ENCODE measurements around the gene ID3.
"Not testable (repeated sequence)": the region's sequence is repeated elsewhere in the genome, so short reads cannot be mapped to it uniquely, and the experiment has no call there.

Gene ID3

DNA sequence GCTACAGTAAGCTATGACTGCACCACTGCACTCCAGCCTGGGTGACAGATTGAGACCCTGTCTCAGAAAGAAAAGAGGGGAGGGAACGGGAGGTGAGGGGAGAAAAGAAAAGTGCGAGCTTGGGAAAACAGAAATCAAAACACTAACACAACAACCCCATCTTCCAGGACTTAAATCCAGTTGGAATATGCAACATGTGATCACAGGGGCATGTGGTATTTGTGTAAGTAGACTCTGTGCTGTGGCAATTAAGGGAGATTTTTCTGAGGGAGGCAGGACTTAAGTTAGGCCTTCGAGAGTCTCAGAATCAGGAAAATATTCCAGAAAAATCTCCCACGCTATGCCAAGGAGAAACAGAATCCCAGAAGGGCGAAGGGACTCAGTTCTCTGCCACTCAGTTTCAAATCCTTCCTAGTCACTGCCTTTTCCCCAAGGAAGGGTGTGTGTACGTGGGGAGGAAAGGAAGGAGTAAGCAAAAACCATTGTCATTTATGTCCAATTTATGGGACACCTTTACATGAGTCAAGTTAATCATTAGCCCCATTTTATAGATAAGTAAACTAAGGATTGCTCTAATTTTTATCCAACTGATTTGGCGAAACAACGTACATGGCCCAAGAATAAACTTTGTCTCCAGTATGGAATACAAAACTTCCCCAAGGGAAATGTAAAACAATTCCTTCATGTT is 12.3 kb downstream of the ID3 start:
- DNase-seq = no peak

DNA sequence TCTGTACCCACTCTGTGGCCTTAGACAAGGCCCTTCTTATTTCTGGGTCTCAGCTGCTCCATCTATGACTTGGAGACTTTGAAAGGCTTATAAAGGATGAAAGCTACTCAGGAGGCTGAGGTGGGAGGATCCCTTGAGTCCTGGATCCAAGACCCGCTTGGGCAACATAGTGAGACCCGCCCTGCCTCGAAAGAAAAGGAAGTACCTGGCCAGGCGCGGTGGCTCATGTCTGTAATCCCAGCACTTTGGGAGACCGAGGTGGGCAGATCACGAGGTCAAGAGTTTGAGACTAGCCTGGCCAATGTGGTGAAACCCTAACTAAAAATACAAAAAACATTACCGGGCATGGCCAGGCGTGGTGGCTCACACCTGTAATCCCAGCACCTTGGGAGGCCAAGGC is 13.4 kb downstream of the ID3 start:
- DNase-seq = no peak

DNA sequence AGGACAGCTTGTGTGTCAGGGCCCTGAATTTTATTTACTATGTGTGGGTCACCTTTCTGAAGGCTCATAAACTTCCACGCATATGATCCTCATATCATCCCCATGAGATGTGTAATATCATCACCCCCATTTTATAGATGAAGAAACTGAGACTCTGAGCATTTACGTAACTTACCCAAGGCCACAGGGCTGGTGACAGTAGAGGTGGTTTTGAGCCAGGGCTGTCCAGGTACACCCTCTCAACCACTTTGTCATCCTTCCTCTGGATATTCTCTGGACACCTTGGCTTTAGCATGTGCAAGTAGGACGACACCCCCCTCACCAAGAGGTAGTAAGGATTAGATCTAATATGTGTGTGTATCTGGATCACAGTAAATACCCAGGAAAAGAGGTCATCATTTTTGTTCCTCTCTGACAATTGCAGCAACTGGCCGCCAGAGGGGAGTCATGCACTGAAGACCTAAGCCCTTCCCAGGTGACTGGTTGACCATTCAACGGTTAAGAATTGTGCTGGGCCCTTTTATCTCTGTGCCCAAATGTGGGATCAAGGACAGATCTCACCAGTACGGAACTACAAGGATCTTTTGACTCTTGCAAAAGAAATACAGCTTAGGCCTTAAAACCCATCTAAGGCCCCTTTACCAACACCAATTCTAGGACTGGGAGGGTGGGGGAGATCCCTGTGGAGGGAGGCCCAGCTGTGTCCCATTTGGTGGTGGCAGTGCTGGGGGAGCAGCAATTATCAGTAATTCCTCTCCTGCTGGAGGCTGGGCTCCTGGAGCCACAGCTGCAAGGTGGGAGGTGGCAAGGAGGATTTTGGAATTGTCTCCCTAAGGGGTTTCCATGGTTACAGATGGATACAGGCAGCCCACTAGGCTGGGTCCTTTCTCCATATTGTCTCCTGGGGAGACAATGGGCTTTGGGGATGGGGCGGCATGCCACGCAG is 14.6 kb downstream of the ID3 start:
- peak; percentile 71 for DNase-seq

DNA sequence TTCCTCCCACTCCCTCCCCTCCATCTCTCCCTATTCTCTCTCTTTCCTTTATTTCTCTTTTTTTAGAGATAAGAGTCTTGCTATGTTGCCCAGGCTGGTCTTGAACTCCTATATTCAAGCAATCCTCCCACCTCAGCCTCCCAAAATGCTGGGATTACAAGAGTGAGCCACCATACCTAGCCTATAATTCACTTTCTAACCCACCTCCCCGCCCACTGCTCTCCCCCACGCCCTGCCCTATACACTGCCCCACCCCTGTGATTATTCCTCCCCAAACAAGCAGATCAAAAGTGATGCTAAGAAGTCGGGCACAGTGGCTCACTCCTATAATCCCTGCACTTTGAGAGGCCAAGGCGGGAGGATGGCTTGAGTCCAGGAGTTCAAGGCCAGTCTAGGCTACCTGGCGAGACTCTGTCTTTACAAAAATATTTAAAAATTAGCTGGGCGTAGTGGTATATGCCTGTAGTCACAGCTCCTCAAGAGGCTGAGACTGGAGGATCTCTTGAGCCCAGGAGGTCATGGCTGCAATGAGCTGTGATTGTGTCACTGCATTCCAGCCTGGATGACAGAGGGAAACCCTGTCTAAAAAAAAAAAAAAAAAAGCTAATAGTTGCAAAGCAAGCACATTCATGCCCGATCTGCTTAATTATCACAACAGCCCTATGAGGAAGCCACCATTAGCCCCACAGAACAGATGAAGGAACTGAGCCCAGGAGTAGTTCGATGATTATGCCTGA is 15.4 kb downstream of the ID3 start:
- no peak for DNase-seq

DNA sequence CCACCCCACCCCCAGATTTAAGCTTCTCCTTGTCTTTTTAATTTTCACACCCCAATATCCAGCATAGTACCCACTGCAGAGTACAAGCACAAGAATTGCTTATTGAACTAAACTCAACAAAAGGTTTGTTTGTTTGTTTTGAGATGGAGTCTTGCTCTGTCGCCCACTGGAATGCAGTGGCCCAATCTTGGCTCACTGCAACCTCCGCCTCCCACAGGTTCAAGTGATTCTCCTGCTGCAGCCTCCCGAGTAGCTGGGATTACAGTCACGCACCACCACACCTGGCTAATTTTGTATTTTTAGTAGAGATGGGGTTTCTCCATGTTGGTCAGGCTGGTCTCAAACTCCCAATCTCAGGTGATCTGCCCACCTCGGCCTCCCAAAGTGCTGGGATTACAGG is 16.4 kb downstream of the ID3 start:
- DNase-seq = not testable (repeated sequence)

DNA sequence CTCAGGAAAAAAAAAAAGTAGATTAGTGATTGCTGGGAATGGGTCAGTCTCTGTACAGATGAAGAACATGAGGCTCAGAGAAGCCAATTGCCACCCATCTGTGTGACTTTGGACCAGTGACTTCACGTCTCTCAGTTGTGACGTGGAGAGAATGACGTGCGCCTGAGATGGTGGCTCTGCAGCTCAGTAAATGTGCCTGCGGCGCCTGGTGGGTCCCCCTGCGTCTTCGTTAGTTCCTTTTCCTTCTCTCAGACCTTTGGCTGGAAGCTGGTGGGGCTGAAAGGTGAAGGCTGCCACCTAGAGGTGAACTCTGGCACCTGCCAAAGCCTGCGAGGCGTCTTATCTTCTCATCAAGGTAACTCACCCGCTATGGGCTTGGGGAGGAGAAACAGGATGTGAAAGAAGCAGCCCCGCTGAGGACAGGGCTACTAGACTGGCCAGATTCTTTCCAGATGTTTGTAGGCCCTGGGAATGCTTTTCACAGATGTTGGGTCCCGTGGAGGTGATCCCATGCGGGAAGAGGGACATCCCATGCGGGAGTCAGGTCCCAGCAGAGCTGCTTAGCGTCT is 19.5 kb downstream of the ID3 start:
- DNase-seq = peak; percentile 93

DNA sequence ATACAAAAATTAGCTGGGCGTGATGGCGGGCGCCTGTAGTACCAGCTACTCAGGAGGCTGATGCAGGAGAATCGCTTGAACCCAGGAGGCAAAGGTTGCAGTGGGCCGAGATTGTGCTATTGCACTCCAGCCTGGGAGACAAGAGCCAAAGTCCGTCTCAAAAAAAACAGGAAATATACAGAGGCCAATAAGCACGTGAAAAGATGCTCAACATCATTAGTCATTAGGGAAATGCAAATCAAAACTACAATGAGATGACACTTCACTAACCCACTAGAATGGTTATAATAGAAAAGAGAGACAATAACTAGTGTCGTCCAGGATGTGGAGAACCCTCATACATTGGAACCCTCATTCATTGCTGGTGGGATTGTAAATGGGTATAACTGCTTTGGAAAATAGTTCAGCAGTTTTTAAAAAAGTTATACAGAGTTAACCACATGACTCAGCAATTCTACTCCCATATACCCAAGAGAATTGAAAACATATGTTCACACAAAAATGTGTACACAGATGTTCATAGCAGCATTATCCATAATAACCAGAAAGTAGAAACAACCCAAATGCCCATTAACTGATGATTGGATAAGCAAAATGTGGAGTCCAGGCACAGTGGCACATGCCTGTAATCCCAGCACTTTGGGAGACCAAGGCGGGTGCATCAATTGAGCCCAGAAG is 21.9 kb downstream of the ID3 start:
- DNase-seq = no peak

DNA sequence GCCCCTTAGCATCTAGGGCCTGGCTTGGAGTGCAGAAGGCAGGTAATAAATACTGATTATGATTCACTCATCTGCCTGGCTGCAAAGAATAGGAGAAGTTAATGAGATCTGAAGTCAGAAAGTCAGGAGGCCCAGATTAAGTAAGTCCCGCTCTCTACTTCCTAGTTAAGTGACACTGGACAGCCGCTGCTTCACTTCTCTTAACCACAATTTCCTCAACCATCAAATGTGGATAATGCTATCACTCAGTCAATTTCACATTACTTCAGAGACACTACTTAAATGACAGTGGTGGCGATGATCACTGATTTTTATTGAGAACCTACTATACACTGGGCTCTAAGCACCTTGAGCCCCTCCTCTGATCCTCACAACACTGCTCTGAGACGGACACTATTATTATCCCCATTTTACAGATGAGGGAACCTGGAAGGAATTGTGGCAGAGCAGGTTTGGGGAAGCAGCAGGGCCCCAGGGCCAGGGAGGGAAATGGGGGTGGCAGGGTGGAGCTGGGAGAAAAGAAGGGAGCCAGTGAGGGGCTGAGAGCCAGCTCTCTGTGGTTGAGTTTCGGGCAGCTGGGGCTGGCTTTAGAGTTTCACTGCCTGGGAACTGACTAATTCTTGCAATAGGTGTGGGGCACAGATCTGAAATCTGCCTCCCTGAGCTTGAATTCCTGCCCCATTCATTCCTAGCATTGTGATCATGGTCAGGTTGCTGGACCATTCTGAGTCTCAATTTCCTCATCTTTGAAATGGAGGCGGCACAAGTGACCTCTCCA is 25.9 kb downstream of the ID3 start:
- DNase-seq = no peak

DNA sequence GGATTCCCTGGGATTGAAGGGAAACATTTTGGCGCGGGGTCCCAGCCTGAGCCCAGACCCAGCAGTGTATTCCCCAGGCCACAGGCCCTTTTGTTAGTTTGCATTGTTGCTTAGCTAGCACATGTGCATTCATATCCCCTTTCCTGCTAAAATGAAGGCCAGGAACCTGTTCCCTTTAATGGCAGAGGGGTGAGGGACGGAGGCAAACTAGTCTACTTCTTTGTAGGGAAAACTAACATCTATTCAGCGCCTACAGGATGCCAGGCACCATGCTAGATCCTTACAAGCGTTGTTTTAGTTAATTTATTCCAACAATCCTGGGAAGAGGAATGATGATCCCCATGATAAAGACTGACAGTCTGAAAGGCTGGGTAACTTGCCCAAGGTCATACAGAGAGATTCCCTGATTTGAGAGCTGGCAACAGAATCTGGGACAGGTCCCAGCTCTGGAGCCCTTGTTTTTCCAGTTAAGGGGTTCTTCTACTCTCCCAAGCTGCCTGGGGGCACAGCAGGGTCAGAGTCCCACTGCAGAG is 27.7 kb downstream of the ID3 start:
- no peak for DNase-seq

DNA sequence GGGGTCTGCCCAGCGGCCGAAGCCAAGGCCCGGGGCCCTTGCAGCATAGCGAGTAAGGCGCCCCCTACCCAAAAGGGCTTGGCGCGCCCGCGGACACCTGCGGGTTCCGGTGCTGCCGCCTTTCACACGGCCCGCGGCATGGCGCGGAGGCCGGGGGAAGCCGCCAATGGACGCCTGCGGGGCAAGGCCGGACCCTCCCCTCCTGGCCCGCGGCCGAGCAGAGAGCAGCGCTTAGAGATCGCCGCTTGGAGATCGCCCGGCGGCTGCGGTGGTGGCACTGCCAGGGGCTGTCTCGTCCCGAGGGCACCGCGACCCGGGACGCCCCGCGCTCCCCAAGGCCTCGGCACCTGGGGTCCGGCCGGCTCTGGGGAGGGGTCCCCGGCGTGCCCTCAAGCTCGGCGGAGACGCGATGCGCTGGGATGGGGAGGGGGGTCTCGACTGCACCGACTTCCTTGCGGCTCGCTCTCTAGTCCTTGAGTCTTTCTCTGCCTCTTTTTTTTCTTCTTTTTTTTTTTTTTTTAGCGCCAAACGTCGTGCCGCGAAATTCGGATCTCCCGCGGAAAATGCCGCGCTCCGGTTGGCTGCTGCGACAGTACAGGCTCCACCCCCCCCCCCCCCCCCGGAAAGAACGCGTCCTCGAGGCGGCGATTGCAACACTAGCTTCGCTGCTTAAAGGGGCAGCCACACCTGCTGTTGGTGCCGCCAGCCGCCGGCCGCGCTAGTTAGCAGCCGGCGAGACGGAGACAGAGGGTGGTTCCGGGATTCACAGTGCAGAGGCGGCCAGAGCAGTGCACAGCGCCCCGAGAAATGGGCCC is 28.3 kb downstream of the ID3 start, which contains the start of gene E2F2:
Gene E2F2, minus strand, starts transcription at position 487 of the 815 bp plus-strand sequence. Its CDS starts 440 bp downstream, at position 47.
- peak; percentile 87 for DNase-seq

DNA sequence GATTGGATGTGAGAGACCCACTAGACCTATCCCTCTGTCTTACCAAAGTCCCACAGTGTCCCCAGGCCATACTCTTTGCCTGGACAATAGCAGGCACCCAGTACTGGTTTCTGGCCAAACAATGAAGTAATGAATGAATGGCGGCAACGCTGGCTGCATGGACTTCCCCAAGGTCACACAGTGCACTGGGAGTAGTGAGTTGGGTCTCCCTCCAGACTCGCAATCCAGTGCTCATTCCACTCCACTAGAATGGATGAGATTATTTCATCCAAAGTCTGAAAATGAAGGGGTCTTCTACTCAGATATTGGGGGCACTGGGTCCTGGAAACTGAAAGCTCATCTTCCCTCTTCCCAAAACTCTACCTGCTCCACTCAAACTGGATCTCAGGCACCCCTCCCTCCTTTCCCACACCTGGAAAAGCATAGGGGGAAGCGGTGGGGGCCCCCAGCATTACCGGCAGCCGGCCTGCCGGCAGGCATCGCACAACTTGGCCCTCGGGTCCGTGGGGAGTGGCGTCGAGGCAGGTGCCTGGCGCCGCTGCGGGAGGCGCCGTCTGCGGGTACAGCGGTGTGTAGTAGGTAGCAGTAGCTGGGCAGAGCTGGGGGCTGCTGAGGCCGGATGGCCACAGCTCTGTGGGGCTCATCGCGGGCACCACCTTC is 29.1 kb downstream of the ID3 start:
- DNase-seq = no peak

DNA sequence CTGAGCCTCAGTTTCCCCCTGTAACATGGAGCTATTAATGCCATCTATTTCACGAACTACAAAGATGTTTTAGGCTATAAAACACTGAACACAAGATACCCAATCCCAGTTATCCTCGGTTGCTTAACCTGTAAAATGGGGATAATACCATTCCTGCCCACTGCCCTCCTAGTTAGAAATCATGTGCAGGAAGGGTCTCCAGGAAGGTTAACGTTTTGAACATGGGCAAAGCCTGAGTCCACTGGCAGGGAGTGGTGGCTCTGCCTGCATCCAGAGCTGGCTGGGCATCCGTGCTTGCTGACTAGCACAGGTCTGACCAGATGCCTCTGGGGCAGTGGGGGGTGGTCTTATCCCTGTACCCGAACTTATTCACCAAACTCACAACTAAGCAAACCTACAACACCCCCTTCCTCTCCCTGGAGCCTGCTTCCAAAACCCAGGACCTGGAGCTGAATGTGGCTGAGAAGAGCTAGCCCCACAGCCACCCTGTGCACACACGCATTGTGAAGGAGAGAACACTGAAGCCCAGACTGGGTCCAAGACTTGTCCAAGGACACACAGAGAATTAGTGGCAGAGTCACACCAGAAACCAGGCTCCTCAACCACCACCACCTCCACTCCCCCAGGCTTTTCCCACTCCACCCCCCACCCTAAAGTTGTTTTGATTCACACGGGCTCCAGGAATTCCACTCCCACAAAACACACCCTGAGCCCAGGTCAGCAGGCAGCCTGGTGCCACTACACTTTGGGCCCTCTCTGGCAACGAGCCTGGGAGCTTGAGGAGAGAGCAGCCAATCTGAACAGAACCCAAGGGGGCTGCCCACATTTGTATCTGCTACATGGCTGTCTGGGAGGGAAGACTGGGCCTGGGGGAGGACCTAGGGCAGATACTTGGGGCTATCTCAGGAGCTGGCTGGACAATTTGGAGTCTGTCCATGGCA is 29.9 kb downstream of the ID3 start:
- no peak for DNase-seq

DNA sequence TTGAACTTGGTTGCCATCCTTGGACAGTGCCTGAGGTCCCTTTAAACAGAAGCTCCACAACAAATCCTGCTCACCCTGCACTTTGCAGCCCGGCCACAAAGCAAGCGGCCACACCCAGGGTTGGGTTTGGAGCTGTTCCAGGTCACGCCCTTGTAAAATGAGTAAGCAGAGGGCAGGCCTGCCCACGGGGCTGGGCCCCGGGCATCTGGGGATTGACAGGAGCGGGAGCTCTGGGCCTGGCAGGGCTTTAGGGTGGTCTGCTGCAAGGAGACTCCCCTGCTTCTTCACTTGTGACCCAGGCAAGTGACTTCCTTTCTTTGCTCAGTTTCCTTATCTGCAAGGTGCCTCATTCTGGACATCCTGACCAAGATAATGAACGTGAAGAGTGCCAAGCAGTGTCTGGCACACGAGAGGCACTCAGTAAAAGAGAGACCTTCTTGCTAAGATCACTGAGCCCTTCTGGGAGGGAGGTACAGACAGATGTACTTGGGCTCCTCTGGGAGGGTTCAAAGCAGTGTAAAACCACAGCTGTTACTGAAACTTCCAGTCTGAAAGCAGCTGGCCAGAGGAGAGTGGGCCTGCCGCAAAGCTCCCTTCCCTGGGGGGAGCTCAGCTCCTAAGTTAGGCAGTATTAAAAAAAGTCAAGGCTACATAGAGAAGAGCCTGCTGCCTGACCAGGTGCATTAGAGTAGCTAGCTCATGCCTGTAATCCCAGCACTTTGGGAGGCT is 30.9 kb downstream of the ID3 start:
- peak; percentile 71 for DNase-seq

DNA sequence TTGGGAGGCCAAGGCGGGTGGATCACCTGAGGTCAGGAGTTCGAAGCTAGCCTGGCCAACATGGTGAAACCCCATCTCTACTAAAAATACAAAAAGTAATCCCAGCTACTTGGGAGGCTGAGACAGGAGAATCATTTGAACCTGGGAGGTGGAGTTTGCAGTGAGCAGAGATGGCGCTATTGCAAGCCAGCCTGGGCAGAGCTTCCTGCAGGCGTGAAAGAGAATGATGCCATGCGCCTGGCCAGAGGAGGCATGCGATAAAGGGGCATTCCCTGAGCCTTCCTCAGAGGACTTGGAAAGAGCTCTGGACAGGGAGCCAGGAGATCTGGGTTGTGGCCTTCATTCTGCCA is 31.4 kb downstream of the ID3 start:
- DNase-seq = no peak

DNA sequence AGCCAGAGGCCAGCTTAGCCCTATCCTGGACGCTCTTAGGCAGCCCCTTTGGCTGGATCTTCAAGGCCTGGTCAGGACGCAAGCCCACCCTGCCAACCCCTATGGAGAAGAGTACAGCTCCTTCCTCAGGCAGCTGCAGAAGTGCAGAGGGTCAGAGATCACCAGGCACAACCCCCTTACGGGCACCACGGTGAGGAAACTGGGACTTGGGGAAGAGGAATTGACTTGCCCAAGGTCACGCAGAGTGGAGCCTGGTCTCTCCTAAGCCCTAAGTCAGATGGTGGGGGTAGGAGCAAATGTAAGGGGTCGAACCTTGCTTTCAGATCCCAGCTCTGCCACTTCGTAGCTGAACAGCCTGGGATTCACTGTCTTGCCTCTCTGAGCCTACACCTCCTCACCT is 31.9 kb downstream of the ID3 start:
- DNase-seq = no peak

DNA sequence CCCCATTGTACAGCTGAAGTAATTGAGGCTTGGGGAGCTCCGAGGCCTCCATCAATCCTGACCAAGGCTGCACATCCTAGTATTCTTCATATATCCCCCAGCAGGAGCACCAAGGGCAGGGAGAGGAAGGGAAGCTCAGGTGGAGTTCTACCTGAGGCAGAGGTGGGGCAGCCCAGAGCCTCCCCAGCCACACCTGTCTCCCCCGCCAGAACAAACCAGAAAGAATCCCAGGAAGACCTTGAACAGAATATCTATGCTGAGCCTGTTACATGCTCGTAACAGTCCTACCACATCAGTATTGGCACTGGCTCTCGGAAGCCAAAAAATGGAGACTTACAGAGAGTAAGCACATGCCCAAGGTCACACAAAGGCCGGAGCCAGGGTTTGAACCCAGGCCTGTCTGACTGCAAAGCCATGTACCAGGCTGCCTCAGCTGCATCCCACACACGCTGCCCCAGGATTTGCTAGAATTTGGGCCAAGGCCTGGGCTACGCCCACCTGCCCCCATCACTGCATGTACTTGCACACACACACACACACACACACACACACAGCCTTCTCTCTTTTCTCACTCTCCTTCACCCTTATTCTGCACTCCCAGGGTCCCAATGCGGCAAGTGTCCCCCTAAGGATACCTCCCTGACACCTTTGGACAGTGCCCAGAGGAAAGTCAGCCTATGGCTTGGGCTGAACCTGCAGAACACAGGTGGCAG is 32.8 kb downstream of the ID3 start:
- no peak for DNase-seq

DNA sequence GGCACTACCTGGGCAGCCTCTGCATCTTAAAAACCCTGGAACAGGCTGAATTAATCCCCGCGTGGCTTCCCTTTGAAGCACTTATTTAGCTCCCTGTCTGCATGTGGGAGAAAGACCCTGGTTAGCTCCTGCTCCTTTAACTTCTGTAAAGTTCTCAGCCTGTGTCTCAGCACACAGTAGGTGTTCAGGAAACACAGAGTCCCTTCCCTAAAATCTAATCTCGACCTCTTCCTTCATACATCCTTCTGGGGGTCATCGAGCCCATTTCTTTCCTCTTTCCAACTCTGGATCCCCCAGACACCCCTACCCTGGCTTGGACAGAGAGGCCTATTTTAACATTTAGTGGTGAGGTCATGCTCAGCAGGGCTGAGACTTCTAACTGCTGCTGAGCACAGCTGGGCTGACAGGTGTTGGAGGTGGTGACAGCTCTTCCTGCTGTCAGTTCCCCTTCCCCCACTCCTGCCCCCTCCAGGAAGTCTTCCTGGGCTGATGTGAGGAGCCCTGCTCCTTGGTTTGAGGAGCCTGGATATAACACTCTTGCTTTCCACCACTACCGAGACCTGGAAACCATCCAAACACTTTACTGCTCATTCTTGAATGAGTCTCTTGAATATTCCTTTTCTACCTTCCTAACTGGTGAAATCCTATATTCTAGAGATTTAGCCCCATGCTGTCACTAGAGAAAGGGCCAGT is 33.6 kb downstream of the ID3 start:
- no peak for DNase-seq
